IgD-negative memory B cell (primary cell): ENCODE data around the gene DDHD1. TPM values are rescaled to one million over a fixed set of nuclear protein-coding genes. Genes with fewer than 3 reads are reported as not detected.
A peak's percentile ranks its signal among the peaks of the same experiment; 100 is the strongest.
"Not testable (repeated sequence)": the region's sequence is repeated elsewhere in the genome, so short reads cannot be mapped to it uniquely, and the experiment has no call there.

Experiments
- H3K27ac Mint-ChIP-seq, 3 donors: one replicate each; pipeline ENCODE4 v1.8.0; 2020 to 2022; ENCODE audit warnings: mild to moderate bottlenecking in 3 of 3, mixed read lengths in 3 of 3, moderate library complexity in 1 of 3
- H3K27me3 Mint-ChIP-seq: one replicate; pipeline ENCODE4 v1.8.0; 2021; ENCODE audit warnings: mixed read lengths
- H3K36me3 Mint-ChIP-seq: one replicate; pipeline ENCODE4 v1.8.0; 2020; ENCODE audit warnings: mild to moderate bottlenecking, mixed read lengths
- H3K4me1 Mint-ChIP-seq, 3 donors: one replicate each; pipeline ENCODE4 v1.8.0; 2020 to 2022; ENCODE audit warnings: mixed read lengths in 3 of 3, mild to moderate bottlenecking in 1 of 3
- H3K4me3 Mint-ChIP-seq, 4 donors: one replicate each; pipeline ENCODE4 v1.8.0; 2020 to 2022; ENCODE audit warnings: mild to moderate bottlenecking in 4 of 4, mixed read lengths in 4 of 4, moderate library complexity in 3 of 4
- H3K9me3 Mint-ChIP-seq, 3 donors: one replicate each; pipeline ENCODE4 v1.8.0; 2020 to 2021; ENCODE audit warnings: mixed read lengths in 3 of 3, mild to moderate bottlenecking in 1 of 3
- polyA plus RNA-seq: library from polyadenylated mRNA; unstranded; fragments of 300-500 nt; fragmentation: Illumina TruSeq; gene quantifications from one replicate; pipeline ENCODE4 v1.2.3, GENCODE V29; 2021

DDHD1 gene
- polyA plus RNA-seq, 1 donor from 2014 or later = 9.4 TPM

DNA sequence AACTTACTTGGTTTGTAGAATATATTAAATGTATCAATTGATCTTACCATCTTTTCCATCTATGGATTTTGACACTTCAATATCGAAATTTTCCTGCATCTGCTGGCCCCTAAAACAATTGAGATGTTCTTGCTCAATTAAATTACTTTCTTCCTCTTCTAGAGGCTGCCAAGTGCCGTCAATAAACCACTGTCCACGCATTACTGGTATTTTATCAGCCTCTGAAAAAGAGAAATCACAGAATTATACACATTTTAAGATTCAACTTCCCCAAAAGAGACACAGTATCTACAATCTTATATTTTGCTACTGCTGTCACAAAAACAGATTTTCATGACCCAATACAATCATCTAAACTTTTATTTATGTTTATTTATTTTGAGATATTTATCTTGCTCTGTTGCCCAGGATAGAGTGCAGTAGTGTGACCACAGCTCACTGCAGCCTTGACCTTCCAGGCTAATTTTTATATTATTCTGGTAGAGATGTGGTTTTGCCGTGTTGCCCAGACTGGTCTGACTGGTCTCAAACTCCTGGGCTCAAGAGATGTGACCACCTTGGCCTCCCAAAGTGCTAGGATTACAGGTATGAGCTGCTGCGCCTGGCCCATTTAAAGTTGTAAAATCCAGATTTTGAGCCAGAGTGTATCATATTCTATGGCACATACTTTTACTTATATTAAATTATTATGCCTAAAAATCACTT is 49.3 kb downstream of the DDHD1 start:
- Mint-ChIP-seq H3K9me3 (no peaks in the 10 kb centered on the region), H3K27ac (no peak overlapping the region), H3K36me3 (no peaks in the 10 kb centered on the region), H3K4me1 (peaks cover 0 to 12% (median 6%) of the 10 kb centered on the region in 3 donors), H3K4me3 (no peak overlapping the region), H3K27me3 (peaks cover 1% of the 10 kb centered on the region)

DNA sequence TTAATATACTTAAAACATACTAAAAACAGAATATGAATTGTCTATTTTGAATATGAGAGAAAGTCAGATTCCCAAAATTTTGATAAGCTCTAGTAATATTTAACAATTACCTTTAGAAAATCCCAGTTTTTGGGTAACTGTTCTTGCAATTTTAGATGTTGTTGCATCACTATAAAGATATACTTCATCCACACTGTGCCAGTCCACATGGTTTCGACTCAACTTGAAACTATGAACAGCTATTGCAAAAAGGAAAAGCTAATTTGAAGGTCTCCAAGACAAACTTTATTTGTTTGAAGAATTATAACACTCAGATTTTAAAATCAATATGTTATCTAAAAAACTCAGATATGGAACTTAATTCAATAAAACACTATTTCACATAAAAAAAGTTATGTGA is 59.9 kb downstream of the DDHD1 start:
- Mint-ChIP-seq H3K4me1 (peaks cover 0 to 2% (median under 1%) of the 10 kb centered on the region in 3 donors), H3K36me3 (peaks cover 27% of the 10 kb centered on the region), H3K9me3 (peaks cover 0 to 2% (median 0%) of the 10 kb centered on the region in 3 donors), H3K4me3 (no peak overlapping the region), H3K27me3 (no peaks in the 10 kb centered on the region), H3K27ac (no peak overlapping the region)

DNA sequence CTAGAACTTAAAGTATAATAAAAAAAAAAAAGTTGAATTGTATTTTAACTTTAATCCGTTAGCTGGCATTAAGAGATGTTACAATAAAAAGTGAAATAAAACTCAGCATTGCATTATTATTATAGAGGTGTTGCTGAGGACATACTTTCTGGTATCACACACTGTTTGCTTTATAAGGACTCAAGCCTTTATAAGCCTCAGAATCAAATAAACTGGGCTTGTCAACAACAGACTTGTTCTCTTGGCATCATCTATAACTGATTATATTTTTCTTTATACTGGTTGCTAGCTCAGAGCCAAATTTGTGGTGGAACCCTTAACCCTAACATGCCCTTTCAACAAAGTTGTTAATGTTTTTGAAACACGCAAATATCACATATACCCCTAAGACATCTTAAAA is 62.3 kb downstream of the DDHD1 start:
- Mint-ChIP-seq H3K4me3 (no peak overlapping the region), H3K9me3 (peaks cover 0 to 2% (median 0%) of the 10 kb centered on the region in 3 donors), H3K36me3 (peaks cover 33% of the 10 kb centered on the region), H3K27me3 (no peaks in the 10 kb centered on the region), H3K27ac (peak overlapping the region in 1 of 3 donors; percentile 27), H3K4me1 (peaks cover 4 to 9% (median 8%) of the 10 kb centered on the region in 3 donors)

DNA sequence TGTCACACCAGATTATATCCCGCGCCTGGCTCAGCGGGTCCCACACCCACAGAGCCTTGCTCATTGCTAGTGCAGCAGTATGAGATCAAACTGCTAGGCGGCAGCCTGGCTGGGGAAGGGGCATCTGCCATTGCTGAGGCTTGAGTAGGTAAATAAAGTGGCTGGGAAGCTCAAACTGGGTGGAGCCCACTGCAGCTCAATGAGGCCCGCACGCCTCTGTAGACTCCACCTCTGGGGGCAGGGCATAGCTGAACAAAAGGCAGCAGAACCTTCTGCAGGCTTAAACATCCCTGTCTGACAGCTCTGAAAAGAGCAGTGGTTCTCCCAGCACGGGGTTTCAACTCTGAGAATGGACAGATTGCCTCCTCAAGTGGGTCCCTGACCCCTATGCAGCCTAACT is 68.2 kb downstream of the DDHD1 start:
- not testable (repeated sequence) for H3K27me3 Mint-ChIP-seq, H3K4me3 Mint-ChIP-seq, H3K9me3 Mint-ChIP-seq
- Mint-ChIP-seq H3K4me1 (peaks cover 4 to 14% (median 8%) of the 10 kb centered on the region in 3 donors), H3K27ac (peak overlapping the region in 1 of 3 donors; percentile 35), H3K36me3 (peaks cover 24% of the 10 kb centered on the region)

DNA sequence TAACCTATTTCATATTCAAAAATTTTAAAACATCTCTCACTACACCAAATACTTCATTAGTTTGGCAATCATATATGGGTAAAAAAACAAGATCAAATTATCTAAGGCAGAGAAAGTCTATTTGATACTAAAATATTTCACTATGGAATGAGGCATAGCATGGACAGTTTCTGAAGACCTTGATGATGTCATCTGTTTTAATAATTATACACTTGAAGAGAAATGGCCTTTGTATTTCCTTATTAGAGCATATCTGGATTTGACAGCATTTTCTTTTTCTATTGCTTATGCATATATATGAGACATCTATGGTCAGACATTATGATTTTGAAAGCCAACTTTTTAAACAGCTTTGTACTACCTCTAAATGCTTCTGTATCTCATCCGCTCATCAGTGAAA is 88.6 kb downstream of the DDHD1 start:
- Mint-ChIP-seq H3K27ac (no peak overlapping the region), H3K4me1 (no peaks in the 10 kb centered on the region), H3K36me3 (peaks cover 9% of the 10 kb centered on the region), H3K9me3 (no peaks in the 10 kb centered on the region), H3K27me3 (no peaks in the 10 kb centered on the region), H3K4me3 (no peak overlapping the region)

DNA sequence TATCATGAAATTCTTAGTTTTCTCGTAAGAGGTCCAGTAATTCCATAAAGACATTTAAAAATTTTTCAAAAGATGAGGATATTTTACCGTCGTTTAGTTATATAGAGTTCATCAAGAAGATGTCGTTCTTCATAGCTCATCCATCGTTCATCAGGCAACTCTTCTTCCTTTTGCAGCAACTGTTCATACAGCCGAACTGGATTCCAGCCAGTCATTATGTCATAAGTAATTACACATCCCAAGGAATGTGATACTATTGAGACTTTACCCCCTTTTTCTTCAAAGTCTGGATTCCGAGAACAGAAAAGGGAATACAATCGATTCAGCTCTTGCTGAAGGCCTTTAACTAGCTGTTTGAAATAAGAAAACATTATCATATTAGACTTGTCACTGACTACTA is 90.3 kb downstream of the DDHD1 start:
- Mint-ChIP-seq H3K27me3 (no peaks in the 10 kb centered on the region), H3K4me3 (no peak overlapping the region), H3K36me3 (peaks cover 9% of the 10 kb centered on the region), H3K27ac (no peak overlapping the region), H3K9me3 (no peaks in the 10 kb centered on the region), H3K4me1 (no peaks in the 10 kb centered on the region)

DNA sequence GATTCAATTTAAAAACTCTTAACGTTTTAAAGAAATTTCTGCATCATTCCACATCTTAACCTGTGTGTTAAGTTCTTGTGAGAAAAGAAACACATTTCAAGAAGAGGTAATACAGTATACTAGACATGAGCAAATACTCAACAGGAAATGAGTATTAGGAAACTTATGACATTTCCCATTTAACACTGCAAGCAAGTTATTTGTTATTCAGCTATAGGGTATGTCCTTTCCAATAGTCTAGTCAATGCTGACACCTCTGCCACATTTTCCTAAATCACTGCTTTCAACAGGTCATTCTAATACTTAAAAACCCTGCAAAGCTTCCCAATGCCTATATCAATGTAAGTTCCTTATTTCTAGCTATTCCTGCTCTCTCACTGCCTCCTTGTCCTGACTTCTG is 93.1 kb downstream of the DDHD1 start:
- Mint-ChIP-seq H3K27me3 (no peaks in the 10 kb centered on the region), H3K36me3 (peaks cover 4% of the 10 kb centered on the region), H3K4me1 (no peaks in the 10 kb centered on the region), H3K27ac (no peak overlapping the region), H3K4me3 (no peak overlapping the region), H3K9me3 (no peaks in the 10 kb centered on the region)

DNA sequence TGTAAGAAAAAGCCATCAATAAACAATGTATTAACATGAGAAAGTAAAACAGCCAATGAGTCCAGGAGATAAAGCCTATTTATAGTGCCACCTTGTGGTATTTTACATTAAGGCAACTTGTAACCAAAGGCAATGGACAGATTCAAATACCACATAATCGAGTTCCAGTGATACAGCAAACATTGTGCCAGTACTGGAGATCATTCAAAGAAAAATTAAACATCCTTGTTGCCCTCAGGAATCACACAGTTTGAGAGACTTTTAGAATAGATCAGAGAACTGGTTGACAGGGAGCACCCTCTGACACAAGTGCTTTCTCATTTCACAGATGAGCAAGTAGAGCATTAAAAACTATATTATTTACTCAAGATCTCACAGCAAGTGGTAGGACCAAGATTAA is 98.1 kb downstream of the DDHD1 start:
- Mint-ChIP-seq H3K27ac (peak overlapping the region in 1 of 3 donors; percentile 48), H3K4me3 (no peak overlapping the region), H3K9me3 (no peaks in the 10 kb centered on the region), H3K36me3 (peaks cover 5% of the 10 kb centered on the region), H3K27me3 (no peaks in the 10 kb centered on the region), H3K4me1 (no peaks in the 10 kb centered on the region)

DNA sequence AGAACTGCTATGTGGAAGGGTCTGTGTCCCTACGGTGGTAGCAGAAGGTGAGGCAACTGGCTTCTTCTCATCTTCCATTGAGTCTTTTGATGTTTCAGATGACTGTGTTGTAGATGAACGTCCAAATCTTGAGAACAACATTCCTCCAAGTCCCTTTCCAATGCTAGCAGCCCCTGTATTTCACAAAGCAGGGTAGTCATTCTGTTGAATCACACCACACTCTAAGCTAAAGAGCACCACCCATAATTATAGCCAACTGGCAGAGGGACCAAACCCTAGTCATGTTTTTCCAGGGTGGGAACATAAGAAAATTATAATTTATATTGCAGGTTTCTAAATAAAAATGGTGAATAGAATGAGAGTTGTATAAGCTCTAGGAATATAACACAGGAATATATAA is 98.7 kb downstream of the DDHD1 start:
- Mint-ChIP-seq H3K4me1 (no peaks in the 10 kb centered on the region), H3K4me3 (no peak overlapping the region), H3K36me3 (peaks cover 5% of the 10 kb centered on the region), H3K27me3 (no peaks in the 10 kb centered on the region), H3K27ac (no peak overlapping the region), H3K9me3 (no peaks in the 10 kb centered on the region)

DNA sequence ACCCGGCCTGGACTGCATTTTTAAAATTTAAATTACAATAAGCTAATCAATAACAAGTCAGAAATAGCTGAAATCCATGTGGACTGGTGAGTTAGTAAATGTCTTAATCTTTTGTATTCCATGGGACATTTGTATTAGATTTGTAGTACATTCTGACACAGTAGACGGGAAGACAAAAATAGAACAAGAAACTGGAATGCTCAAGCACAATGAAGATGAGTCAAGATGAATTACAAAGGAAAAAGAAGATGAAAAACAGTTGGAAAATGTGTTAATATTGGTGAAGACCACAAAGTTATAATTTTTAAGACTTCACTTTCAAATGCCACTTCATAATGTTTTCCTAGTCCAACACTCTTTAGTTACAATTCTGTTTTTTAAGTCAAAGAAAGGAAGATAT is 104.5 kb downstream of the DDHD1 start:
- no peaks in the 10 kb centered on the region for H3K9me3 Mint-ChIP-seq
- no peaks in the 10 kb centered on the region for H3K4me1 Mint-ChIP-seq
- H3K4me3 Mint-ChIP-seq = no peak overlapping the region
- no peaks in the 10 kb centered on the region for H3K27me3 Mint-ChIP-seq
- H3K36me3 Mint-ChIP-seq = peaks cover 15% of the 10 kb centered on the region
- no peak overlapping the region for H3K27ac Mint-ChIP-seq

DNA sequence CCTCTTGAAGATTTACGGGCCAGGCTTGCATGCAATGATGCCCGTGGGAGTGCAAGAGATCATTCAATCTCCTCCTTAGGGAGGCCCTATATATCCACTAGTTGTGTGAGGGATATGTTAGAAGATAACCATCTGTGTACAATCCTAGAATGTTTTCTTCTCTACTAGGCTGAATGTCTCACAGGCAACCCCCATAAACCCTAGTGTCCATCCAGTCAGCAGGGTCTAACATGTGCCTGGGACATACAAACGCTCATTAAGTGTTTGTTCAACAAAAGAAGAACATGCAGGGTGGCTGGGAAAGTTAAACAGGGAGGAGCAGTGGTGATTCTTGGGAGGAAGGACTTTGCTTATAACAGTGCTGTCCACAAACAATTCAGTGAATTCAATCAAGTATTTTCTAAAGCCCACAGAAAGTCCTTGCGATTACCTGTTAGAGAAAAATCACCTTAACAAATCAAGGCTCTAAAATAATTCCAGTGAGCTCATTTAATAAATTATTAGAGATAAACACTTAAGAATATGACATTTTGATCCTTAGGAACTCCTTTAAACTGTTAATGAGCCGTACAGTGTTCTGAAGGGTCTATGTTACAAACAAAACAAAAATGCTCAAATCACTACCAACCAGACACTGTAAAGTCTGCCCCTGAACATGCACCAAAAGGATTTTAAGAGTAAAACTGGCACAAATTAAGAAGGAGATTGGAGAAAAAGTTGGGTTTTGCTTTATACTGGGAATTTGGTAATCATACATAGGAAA is 105.6 kb downstream of the DDHD1 start:
- Mint-ChIP-seq H3K4me3 (no peak overlapping the region), H3K36me3 (peaks cover 18% of the 10 kb centered on the region), H3K4me1 (no peaks in the 10 kb centered on the region), H3K9me3 (no peaks in the 10 kb centered on the region), H3K27me3 (no peaks in the 10 kb centered on the region), H3K27ac (no peak overlapping the region)

DNA sequence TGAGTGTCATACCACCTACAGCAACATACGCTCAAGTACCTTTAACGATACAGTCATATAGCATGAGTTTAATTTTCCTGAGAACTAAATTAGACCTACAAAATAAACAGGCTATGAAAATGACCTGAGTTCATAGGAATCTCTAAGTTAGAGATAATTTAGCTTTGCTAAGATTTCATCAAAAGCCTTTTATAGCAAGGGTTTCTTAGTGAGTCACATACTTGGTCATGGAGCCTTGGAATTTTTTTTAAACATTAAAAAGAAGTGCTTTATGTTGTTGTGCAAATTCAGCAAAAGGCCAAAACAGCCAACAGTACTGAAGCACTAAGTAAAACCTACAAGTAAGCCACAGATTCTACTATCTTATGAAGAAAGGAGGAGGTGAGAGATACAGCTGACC is 108.6 kb downstream of the DDHD1 start:
- Mint-ChIP-seq H3K4me1 (peaks cover 0 to 1% (median 0%) of the 10 kb centered on the region in 3 donors), H3K27ac (no peak overlapping the region), H3K27me3 (no peaks in the 10 kb centered on the region), H3K9me3 (no peaks in the 10 kb centered on the region), H3K4me3 (no peak overlapping the region), H3K36me3 (peaks cover 30% of the 10 kb centered on the region)

DNA sequence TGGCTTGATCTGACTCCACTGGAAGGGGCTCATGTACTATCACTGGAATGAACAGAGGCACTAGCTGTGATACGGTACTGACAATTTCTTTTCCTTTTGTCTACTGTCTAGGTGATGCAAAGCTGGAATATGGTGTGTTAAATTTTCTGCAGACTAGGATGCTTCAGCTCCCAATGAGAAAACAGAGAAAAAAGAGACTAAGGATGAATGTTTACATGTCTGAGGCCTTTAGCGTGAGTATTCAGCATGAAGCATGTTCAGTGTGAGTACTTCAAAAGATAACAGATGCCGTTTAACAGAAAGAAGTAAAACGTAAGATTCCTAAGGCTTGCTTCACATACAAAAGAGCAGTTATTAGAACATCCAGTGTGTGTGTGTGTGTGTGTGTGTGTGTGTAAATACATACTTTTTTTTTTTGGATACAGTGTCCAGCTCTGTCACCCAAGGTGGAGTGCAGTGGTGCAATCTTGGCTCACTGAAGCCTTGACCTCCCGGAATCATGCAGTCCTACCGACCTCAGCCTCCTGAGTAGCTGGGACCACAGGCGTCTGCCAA is 110.0 kb downstream of the DDHD1 start:
- H3K27ac Mint-ChIP-seq = no peak overlapping the region
- no peak overlapping the region for H3K4me3 Mint-ChIP-seq
- H3K9me3 Mint-ChIP-seq = no peaks in the 10 kb centered on the region
- no peaks in the 10 kb centered on the region for H3K27me3 Mint-ChIP-seq
- peaks cover 31% of the 10 kb centered on the region for H3K36me3 Mint-ChIP-seq
- H3K4me1 Mint-ChIP-seq = peaks cover 0 to 1% (median 0%) of the 10 kb centered on the region in 3 donors

DNA sequence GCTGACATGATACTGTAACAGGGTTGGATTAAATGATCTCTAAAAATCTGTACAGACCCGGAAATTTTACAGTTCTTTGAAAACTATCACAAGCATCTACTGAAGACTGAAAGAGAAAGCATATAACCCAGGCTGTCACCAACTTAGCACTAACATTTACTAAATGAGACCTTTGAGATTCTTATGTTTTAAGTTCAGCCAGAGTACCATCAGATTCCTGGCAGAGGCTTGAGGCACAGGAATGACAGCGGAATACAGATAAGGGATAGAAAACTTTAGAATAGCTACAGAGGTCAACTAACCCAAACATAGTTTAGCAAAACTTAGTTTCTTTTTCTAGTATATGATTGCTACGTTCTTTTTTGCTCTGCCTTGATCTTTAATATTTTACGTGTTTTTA is 110.6 kb downstream of the DDHD1 start:
- no peak overlapping the region for H3K27ac Mint-ChIP-seq
- peaks cover 0 to 1% (median 0%) of the 10 kb centered on the region in 3 donors for H3K4me1 Mint-ChIP-seq
- H3K36me3 Mint-ChIP-seq = peaks cover 32% of the 10 kb centered on the region
- H3K4me3 Mint-ChIP-seq = no peak overlapping the region
- no peaks in the 10 kb centered on the region for H3K27me3 Mint-ChIP-seq
- peaks cover 0 to 1% (median 0%) of the 10 kb centered on the region in 3 donors for H3K9me3 Mint-ChIP-seq

DNA sequence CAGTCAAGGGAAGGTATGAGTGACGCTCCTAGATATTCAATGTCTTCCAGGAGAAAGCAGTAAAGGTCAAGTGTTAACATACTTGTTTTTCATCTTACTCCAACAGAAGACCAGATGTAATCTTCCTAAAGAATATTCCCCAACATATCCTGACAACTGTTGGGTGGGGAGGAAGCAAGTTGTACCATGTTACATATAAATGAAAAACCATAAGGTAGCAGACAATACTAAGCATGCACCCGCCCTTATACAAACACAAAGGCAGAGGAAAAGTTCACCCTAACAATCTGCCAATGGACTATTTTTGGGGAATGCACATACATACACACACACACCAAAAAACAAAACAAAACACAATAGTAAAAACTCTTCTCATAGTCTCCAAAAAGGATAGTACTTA is 112.1 kb downstream of the DDHD1 start:
- H3K36me3 Mint-ChIP-seq = peaks cover 35% of the 10 kb centered on the region
- H3K9me3 Mint-ChIP-seq = peaks cover 0 to 4% (median 0%) of the 10 kb centered on the region in 3 donors
- H3K4me3 Mint-ChIP-seq = no peak overlapping the region
- H3K27ac Mint-ChIP-seq = no peak overlapping the region
- H3K4me1 Mint-ChIP-seq = peaks cover 0 to 1% (median 0%) of the 10 kb centered on the region in 3 donors
- no peaks in the 10 kb centered on the region for H3K27me3 Mint-ChIP-seq
